Fibroblast of lung (primary cell): ENCODE results near the gene DIP2C.
"Not testable (repeated sequence)": the region's sequence is repeated elsewhere in the genome, so short reads cannot be mapped to it uniquely, and the experiment has no call there.

Experiments
- EZH2 ChIP-seq: IDR thresholded peaks from 2 replicates; pipeline ENCODE4 v1.5.1; 2012; ENCODE audit warnings: low read length, control low read depth, mild to moderate bottlenecking; ENCODE audit errors: missing control alignments
- TF ChIP-seq, protein P1 (sequence below), 2 donors: IDR thresholded peaks in 1 of 2; conservative IDR thresholded peaks in 1 of 2; 1 replicate in 1 of 2; 2 replicates in 1 of 2; pipeline ENCODE4 v1.5.1; 2011 to 2012; ENCODE audit warnings: low read length in 2 of 2, control low read depth in 1 of 2, inconsistent platforms in 1 of 2, low read depth in 1 of 2, mild to moderate bottlenecking in 1 of 2

DNA sequence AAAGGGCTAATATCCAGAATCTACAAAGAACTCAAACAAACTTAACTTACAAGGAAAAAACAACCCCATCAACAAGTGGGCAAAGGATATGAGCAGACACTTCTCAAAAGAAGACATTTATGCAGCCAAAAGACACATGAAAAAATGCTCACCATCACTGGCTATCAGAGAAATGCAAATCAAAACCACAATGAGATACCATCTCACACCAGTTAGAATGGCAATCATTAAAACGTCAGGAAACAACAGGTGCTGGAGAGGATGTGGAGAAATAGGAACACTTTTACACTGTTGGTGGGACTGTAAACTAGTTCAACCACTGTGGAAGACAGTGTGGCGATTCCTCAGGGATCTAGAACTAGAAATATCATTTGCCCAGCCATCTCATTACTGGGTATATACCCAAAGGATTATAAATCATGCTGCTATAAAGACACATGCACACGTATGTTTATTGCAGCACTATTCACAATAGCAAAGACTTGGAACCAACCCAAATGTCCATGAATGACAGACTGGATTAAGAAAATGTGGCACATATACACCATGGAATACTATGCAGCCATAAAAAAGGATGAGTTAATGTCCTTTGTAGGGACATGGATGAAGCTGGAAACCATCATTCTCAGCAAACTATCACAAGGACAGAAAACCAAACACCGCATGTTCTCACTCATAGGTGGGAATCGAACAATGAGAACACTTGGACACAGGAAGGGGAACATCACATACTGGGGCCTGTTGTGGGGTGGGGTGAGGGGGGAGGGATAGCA is 423.5 kb downstream of the DIP2C start:
- TF ChIP-seq, protein P1, sequence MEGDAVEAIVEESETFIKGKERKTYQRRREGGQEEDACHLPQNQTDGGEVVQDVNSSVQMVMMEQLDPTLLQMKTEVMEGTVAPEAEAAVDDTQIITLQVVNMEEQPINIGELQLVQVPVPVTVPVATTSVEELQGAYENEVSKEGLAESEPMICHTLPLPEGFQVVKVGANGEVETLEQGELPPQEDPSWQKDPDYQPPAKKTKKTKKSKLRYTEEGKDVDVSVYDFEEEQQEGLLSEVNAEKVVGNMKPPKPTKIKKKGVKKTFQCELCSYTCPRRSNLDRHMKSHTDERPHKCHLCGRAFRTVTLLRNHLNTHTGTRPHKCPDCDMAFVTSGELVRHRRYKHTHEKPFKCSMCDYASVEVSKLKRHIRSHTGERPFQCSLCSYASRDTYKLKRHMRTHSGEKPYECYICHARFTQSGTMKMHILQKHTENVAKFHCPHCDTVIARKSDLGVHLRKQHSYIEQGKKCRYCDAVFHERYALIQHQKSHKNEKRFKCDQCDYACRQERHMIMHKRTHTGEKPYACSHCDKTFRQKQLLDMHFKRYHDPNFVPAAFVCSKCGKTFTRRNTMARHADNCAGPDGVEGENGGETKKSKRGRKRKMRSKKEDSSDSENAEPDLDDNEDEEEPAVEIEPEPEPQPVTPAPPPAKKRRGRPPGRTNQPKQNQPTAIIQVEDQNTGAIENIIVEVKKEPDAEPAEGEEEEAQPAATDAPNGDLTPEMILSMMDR (conservative IDR thresholded peaks at IDR 0.05 in 1 of 2, IDR thresholded peaks at IDR 0.05 in 1 of 2; ENCODE audit: low read depth in 1 of 2, low read length in 2 of 2), result not testable (repeated sequence)
- TF ChIP-seq EZH2, result not testable (repeated sequence)
